ENCODE results near the gene PDGFC. TPM values are rescaled to one million over a fixed set of nuclear protein-coding genes. Genes with fewer than 3 reads are reported as not detected.

The PDGFC gene
- total and polyA plus RNA-seq, 12 donors: 2.1 to 18.2 (median 14.8) TPM

- no peak overlapping the region for H3K4me3 ChIP-seq
- intact Hi-C loops (cut with DNase I): no loop called here
Measured at GRCh38 chr4:156829201-156829873, 142.3 kb downstream of the PDGFC start.

GRCh38 chr4:156827519-156827918 lies 144.1 kb downstream of the PDGFC start:
- Histone ChIP-seq H3K4me1 (peaks cover 0 to 15% (median 3%) of the 10 kb centered on the region in 9 donors), H3K36me3 (no peaks in the 10 kb centered on the region), H3K27me3 (no peaks in the 10 kb centered on the region), H3K27ac (no peak overlapping the region), H3K4me3 (no peak overlapping the region), H3K9me3 (no peaks in the 10 kb centered on the region)
- WGBS, 2 donors: 76 to 93% methylated on average over 2 of the region's 2 CpGs
- ATAC-seq: no peak
- intact Hi-C loops (cut with DNase I): no loop called here
- no peak for DNase-seq
- no peak for TF ChIP-seq CTCF (IDR thresholded peaks at IDR 0.05)

More at GRCh38 chr4:156829201-156829873, 142.3 kb downstream of the PDGFC start:
- peak overlapping the region in 2 of 10 donors; percentile 35 to 46 for H3K27ac ChIP-seq
- no peak for TF ChIP-seq CTCF (IDR thresholded peaks at IDR 0.05)
- no peaks in the 10 kb centered on the region for H3K9me3 ChIP-seq
- DNase-seq: no peak
- WGBS, 2 donors: 56 to 65% methylated on average over 4 of the region's 4 CpGs
- H3K36me3 ChIP-seq: no peaks in the 10 kb centered on the region
- no peaks in the 10 kb centered on the region for H3K27me3 ChIP-seq
- peaks cover 0 to 15% (median 3%) of the 10 kb centered on the region in 9 donors for H3K4me1 ChIP-seq
- ATAC-seq: peak in 3 of 8 donors; percentile 41 to 55 (median 46)

- intact Hi-C loops (cut with DNase I): no loop called here
- Histone ChIP-seq H3K4me1 (peaks cover 0 to 14% (median 3%) of the 10 kb centered on the region in 9 donors), H3K36me3 (no peaks in the 10 kb centered on the region), H3K27ac (no peak overlapping the region), H3K4me3 (no peak overlapping the region), H3K9me3 (no peaks in the 10 kb centered on the region), H3K27me3 (no peaks in the 10 kb centered on the region)
- WGBS, 2 donors: 82 to 83% methylated on average over 4 of the region's 4 CpGs
- no peak for DNase-seq
- no peak for TF ChIP-seq CTCF (IDR thresholded peaks at IDR 0.05)
- no peak for ATAC-seq
Measured at GRCh38 chr4:156825074-156825473, 146.5 kb downstream of the PDGFC start.

GRCh38 chr4:156824451-156825060 lies 147.0 kb downstream of the PDGFC start:
- 87 to 88% methylated on average over 2 of the region's 2 CpGs for WGBS, 2 donors
- no peaks in the 10 kb centered on the region for H3K9me3 ChIP-seq
- no peak for ATAC-seq
- H3K27me3 ChIP-seq: no peaks in the 10 kb centered on the region
- peaks cover 0 to 10% (median 3%) of the 10 kb centered on the region in 9 donors for H3K4me1 ChIP-seq
- H3K27ac ChIP-seq: no peak overlapping the region
- intact Hi-C loops (cut with DNase I): no loop called here
- H3K4me3 ChIP-seq: no peak overlapping the region
- no peaks in the 10 kb centered on the region for H3K36me3 ChIP-seq
- TF ChIP-seq CTCF (IDR thresholded peaks at IDR 0.05): no peak
- DNase-seq: no peak
